Loucy (cell line): ENCODE data around the gene STXBP4.

Experiments
- H2AFZ ChIP-seq: fragments of 200-600 bp; sonication (generic); 2 replicates; pipeline ENCODE4 v1.6.0; 2016; ENCODE audit warnings: antibody characterized with exemption, mild to moderate bottlenecking, low read length, moderate library complexity
- H3F3A ChIP-seq: fragments of 200-600 bp; 2 replicates; pipeline ENCODE4 v1.6.0; 2016; ENCODE audit warnings: antibody characterized with exemption, low read depth, mild to moderate bottlenecking
- H3K27me3 ChIP-seq: fragments of 200-600 bp; sonication (generic); 2 replicates; pipeline ENCODE4 v1.6.1; 2014; ENCODE audit warnings: low read length, mild to moderate bottlenecking; ENCODE audit not compliant: insufficient read depth, poor library complexity, severe bottlenecking
- H3K36me3 ChIP-seq: fragments of 200-600 bp; sonication (generic); 2 replicates; pipeline ENCODE4 v1.6.1; 2016; ENCODE audit warnings: low read length; ENCODE audit not compliant: insufficient read depth
- H3K4me1 ChIP-seq: fragments of 200-600 bp; sonication (generic); 2 replicates; pipeline ENCODE4 v1.5.1; 2014; ENCODE audit warnings: low read length, mild to moderate bottlenecking; ENCODE audit not compliant: insufficient read depth, poor library complexity, severe bottlenecking
- H3K4me2 ChIP-seq: fragments of 200-600 bp; sonication (generic); 2 replicates; pipeline ENCODE4 v1.6.0; 2014; ENCODE audit warnings: antibody characterized with exemption, low read length, low read depth, mild to moderate bottlenecking; ENCODE audit not compliant: poor library complexity, severe bottlenecking
- H3K4me3 ChIP-seq: fragments of 200-600 bp; sonication (generic); 2 replicates; pipeline ENCODE4 v1.5.1; 2014; ENCODE audit warnings: low read length, mild to moderate bottlenecking, mixed read lengths; ENCODE audit not compliant: poor library complexity, severe bottlenecking
- H3K79me2 ChIP-seq: fragments of 200-600 bp; sonication (generic); 2 replicates; pipeline ENCODE4 v1.6.1; 2014; ENCODE audit warnings: low read length; ENCODE audit not compliant: insufficient read depth
- H3K9ac ChIP-seq: fragments of 200-600 bp; sonication (generic); 2 replicates; pipeline ENCODE4 v1.6.0; 2014; ENCODE audit warnings: mild to moderate bottlenecking, low read depth, low read length, moderate library complexity; ENCODE audit not compliant: poor library complexity, severe bottlenecking
- H3K9me2 ChIP-seq: fragments of 200-600 bp; sonication (generic); replicated peaks from 2 replicates; pipeline ENCODE4 v1.6.1; 2016; ENCODE audit warnings: low read depth, low read length, mixed read lengths
- H3K9me3 ChIP-seq: fragments of 200-600 bp; sonication (generic); 2 replicates; pipeline ENCODE4 v1.6.1; 2014; ENCODE audit warnings: mild to moderate bottlenecking, antibody characterized with exemption, low read length, low read depth; ENCODE audit not compliant: insufficient read depth
- H4K20me1 ChIP-seq: fragments of 200-600 bp; sonication (generic); 2 replicates; pipeline ENCODE4 v1.6.0; 2014; ENCODE audit warnings: antibody characterized with exemption, low read length, mild to moderate bottlenecking; ENCODE audit not compliant: insufficient read depth, poor library complexity, severe bottlenecking
- EZH2phosphoT487 ChIP-seq: fragments of 200-600 bp; IDR thresholded peaks from 2 replicates; pipeline ENCODE4 v1.6.1; 2018; ENCODE audit warnings: antibody characterized with exemption, mild to moderate bottlenecking, moderate library complexity, borderline replicate concordance
- TF ChIP-seq, protein P1 (sequence below): fragments of 200-600 bp; sonication (generic); conservative IDR thresholded peaks from 2 replicates; pipeline ENCODE4 v1.5.1; 2014; ENCODE audit warnings: mild to moderate bottlenecking, antibody characterized with exemption, low read length

Gene STXBP4

DNA sequence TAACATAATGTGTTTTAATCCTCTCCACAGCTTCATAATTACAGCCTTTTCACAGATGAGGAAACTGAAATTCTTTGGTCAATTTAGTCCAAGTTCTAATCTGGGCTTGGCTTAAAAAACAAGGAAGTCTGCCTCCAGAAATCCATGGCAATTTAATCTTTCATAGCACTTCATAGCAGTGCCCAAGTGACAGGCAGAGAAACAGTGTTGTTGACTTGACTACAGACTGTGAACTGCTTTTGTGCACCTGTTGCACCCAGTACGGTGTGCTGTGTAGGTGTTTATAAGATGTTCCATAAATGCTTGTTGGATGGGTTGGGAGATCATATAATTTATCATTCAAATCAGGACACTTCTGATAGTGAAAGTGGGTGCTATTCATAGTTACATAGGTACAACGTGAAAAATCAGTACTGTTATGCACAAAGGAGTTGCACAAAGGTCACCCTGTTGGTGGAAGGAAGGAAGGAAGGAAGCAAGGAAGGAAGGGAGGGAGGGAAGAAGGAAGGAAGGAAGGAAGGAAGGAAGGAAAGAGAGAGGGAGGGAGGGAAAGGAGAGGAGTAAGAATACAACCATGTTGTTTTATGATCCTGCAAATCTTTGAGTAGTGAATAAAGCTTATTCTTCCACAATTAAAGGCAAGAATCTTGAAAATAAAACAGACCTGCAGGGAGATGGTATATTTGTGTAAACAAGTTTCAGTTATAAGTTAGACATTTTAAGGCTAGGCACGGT lies 239.7 kb downstream of the STXBP4 start:
- H3K9me2 ChIP-seq = no peaks in the 10 kb centered on the region
- TF ChIP-seq, protein P1, sequence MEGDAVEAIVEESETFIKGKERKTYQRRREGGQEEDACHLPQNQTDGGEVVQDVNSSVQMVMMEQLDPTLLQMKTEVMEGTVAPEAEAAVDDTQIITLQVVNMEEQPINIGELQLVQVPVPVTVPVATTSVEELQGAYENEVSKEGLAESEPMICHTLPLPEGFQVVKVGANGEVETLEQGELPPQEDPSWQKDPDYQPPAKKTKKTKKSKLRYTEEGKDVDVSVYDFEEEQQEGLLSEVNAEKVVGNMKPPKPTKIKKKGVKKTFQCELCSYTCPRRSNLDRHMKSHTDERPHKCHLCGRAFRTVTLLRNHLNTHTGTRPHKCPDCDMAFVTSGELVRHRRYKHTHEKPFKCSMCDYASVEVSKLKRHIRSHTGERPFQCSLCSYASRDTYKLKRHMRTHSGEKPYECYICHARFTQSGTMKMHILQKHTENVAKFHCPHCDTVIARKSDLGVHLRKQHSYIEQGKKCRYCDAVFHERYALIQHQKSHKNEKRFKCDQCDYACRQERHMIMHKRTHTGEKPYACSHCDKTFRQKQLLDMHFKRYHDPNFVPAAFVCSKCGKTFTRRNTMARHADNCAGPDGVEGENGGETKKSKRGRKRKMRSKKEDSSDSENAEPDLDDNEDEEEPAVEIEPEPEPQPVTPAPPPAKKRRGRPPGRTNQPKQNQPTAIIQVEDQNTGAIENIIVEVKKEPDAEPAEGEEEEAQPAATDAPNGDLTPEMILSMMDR = no peak
- no peak for TF ChIP-seq EZH2phosphoT487
- no peak overlapping the region for H3K9ac ChIP-seq
- H4K20me1 ChIP-seq = no peaks in the 10 kb centered on the region
- no peak overlapping the region for H2AFZ ChIP-seq
- H3K36me3 ChIP-seq = no peaks in the 10 kb centered on the region
- no peak overlapping the region for H3K4me3 ChIP-seq
- no peak overlapping the region for H3K4me2 ChIP-seq
- no peaks in the 10 kb centered on the region for H3K9me3 ChIP-seq
- H3K79me2 ChIP-seq = no peaks in the 10 kb centered on the region
- H3F3A ChIP-seq = no peaks in the 10 kb centered on the region
- H3K4me1 ChIP-seq = no peaks in the 10 kb centered on the region
- no peaks in the 10 kb centered on the region for H3K27me3 ChIP-seq

DNA sequence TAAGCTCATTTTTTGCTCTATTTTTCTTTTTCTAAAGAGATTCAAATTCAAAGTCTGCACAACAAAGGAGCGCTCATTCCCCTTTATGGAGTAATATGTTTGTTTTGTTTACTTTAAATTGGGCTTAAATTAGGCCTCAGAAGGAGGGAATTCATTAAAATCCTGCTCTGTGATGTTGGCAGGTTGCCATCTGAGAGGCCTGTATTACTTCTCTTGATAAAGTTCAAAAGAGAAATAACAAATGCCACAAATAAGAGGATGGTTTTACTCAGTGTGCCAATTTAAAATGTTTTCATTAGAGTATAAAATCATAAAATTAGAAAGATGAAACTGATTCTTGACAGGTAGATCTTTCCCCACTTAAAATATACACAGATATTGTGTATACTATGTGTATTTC lies 241.7 kb downstream of the STXBP4 start:
- Histone ChIP-seq H3K4me1 (no peaks in the 10 kb centered on the region), H3K27me3 (no peaks in the 10 kb centered on the region), H3K4me2 (no peak overlapping the region), H2AFZ (no peak overlapping the region), H3F3A (no peaks in the 10 kb centered on the region), H3K9me2 (no peaks in the 10 kb centered on the region), H4K20me1 (no peaks in the 10 kb centered on the region), H3K9me3 (no peaks in the 10 kb centered on the region), H3K9ac (no peak overlapping the region), H3K4me3 (no peak overlapping the region), H3K79me2 (no peaks in the 10 kb centered on the region), H3K36me3 (no peaks in the 10 kb centered on the region)
- no peak for TF ChIP-seq EZH2phosphoT487
- TF ChIP-seq, protein P1 = no peak

DNA sequence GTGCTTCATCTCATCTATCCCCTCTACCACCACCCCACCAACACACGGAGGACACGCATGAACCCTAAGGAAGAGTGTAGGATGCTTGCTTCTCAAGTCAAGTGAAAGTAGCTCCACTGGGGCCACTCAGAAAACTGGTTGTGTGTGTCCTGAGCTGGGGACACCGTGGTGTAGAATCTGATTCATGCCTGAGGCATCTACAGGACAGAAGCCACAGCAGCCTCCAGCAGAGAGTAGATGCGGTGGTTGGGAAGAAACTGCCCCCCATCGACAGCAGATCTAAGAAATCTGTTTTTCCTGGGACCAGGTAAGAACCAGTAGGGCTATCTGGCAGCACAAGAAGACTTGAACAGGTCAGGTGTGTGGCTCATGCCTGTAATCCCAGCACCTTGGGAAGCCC lies 244.3 kb downstream of the STXBP4 start:
- no peak for TF ChIP-seq EZH2phosphoT487
- TF ChIP-seq, protein P1 = no peak
- no peaks in the 10 kb centered on the region for H4K20me1 ChIP-seq
- no peaks in the 10 kb centered on the region for H3K9me2 ChIP-seq
- no peak overlapping the region for H3K4me3 ChIP-seq
- H3K4me1 ChIP-seq = no peaks in the 10 kb centered on the region
- no peak overlapping the region for H2AFZ ChIP-seq
- H3K27me3 ChIP-seq = no peaks in the 10 kb centered on the region
- no peak overlapping the region for H3K9ac ChIP-seq
- no peaks in the 10 kb centered on the region for H3K36me3 ChIP-seq
- no peaks in the 10 kb centered on the region for H3K9me3 ChIP-seq
- H3K4me2 ChIP-seq = no peak overlapping the region
- no peaks in the 10 kb centered on the region for H3F3A ChIP-seq
- H3K79me2 ChIP-seq = no peaks in the 10 kb centered on the region
